Nucleus accumbens (tissue), 56 donors: ENCODE data around the gene ECT2.
"Not testable (repeated sequence)": the region's sequence is repeated elsewhere in the genome, so short reads cannot be mapped to it uniquely, and the experiment has no call there.

ENCODE experiments used
- DNase-seq, 56 donors: peaks; one replicate each; lab custom pipeline; 2025; lab: John Stamatoyannopoulos, UW

ECT2 gene

GRCh38 chr3:172739462-172739861, 11.1 kb upstream of the ECT2 start:
- DNase-seq = no peak

GRCh38 chr3:172746475-172746874, 4.1 kb upstream of the ECT2 start:
- no peak for DNase-seq

- no peak for DNase-seq
Measured at GRCh38 chr3:172749230-172749965, 1.1 kb upstream of the ECT2 start.

GRCh38 chr3:172750069-172750367, 508 bp upstream of the ECT2 start:
- peak in 5 of 56 donors; percentile 4 to 55 (median 39) for DNase-seq

- DNase-seq = peak in 1 of 56 donors; percentile 40
Measured at GRCh38 chr3:172751175-172751704, 714 bp downstream of the ECT2 start.

- no peak for DNase-seq
Measured at GRCh38 chr3:172752651-172753050, 2.1 kb downstream of the ECT2 start.

- no peak for DNase-seq
Measured at GRCh38 chr3:172753125-172753524, 2.6 kb downstream of the ECT2 start.

- DNase-seq = not testable (repeated sequence)
Measured at GRCh38 chr3:172760416-172760815, 9.9 kb downstream of the ECT2 start.

- DNase-seq = no peak
Measured at GRCh38 chr3:172766241-172766640, 15.7 kb downstream of the ECT2 start.

- no peak for DNase-seq
Measured at GRCh38 chr3:172766718-172767405, 16.3 kb downstream of the ECT2 start.

GRCh38 chr3:172770382-172770781, 19.9 kb downstream of the ECT2 start:
- DNase-seq = no peak

- DNase-seq = no peak
Measured at GRCh38 chr3:172771672-172772071, 21.1 kb downstream of the ECT2 start.

- DNase-seq = no peak
Measured at GRCh38 chr3:172776049-172776717, 25.7 kb downstream of the ECT2 start.

GRCh38 chr3:172777901-172778300, 27.4 kb downstream of the ECT2 start:
- DNase-seq = no peak

GRCh38 chr3:172782235-172782634, 31.7 kb downstream of the ECT2 start:
- no peak for DNase-seq

GRCh38 chr3:172786036-172786435, 35.5 kb downstream of the ECT2 start:
- DNase-seq = no peak

GRCh38 chr3:172787019-172787418, 36.5 kb downstream of the ECT2 start:
- no peak for DNase-seq

- DNase-seq = no peak
Measured at GRCh38 chr3:172787746-172788145, 37.2 kb downstream of the ECT2 start.

GRCh38 chr3:172799246-172799645, 48.7 kb downstream of the ECT2 start:
- DNase-seq = no peak

- DNase-seq = no peak
Measured at GRCh38 chr3:172800156-172800555, 49.6 kb downstream of the ECT2 start.

GRCh38 chr3:172803489-172803888, 53.0 kb downstream of the ECT2 start:
- no peak for DNase-seq

- DNase-seq = no peak
Measured at GRCh38 chr3:172804323-172804722, 53.8 kb downstream of the ECT2 start.
